ENCODE results near the gene TBX19. TPM values are rescaled to one million over a fixed set of nuclear protein-coding genes. Genes with fewer than 3 reads are reported as not detected.
A peak's percentile ranks its signal among the peaks of the same experiment; 100 is the strongest.

Gene TBX19
- total and polyA plus RNA-seq, 2 experiments from 2014 or later: 0.57 to 1.9 TPM

- Histone ChIP-seq H3K4me1 (ENCODE audit: insufficient read depth) (peaks cover 4% of the 10 kb centered on the region), H3K9me3 (ENCODE audit: low read depth) (no peaks in the 10 kb centered on the region), H3K4me3 (no peak overlapping the region), H3K27me3 (no peaks in the 10 kb centered on the region), H2AFZ (no peak overlapping the region), H3K36me3 (replicated peaks; ENCODE audit: insufficient read depth, low read depth) (no peaks in the 10 kb centered on the region), H3K79me2 (no peaks in the 10 kb centered on the region), H3K27ac (peak overlapping the region; percentile 43), H3K9me2 (replicated peaks; ENCODE audit: insufficient read depth) (no peaks in the 10 kb centered on the region), H3K4me2 (no peak overlapping the region), H4K20me1 (ENCODE audit: insufficient read depth, poor library complexity, severe bottlenecking) (no peaks in the 10 kb centered on the region)
- WGBS (ENCODE audit: low lambda C conversion rate, missing lambda C conversion rate): 83% methylated on average over 2 of the region's 2 CpGs
- DNase-seq (ENCODE audit: low spot score): no peak
- TF ChIP-seq EZH2 (IDR thresholded peaks at IDR 0.05; ENCODE audit: borderline replicate concordance): no peak
- no peak for TF ChIP-seq CTCF (IDR thresholded peaks at IDR 0.05; ENCODE audit: poor library complexity)
- TF ChIP-seq EZH2phosphoT487 (IDR thresholded peaks at IDR 0.05; ENCODE audit: low read depth, severe bottlenecking, unreplicated experiment): no peak
Measured at GRCh38 chr1:168361252-168361651, 80.6 kb downstream of the TBX19 start.

GRCh38 chr1:168362991-168363390, 82.3 kb downstream of the TBX19 start:
- Histone ChIP-seq H2AFZ (no peak overlapping the region), H3K4me3 (no peak overlapping the region), H3K4me1 (ENCODE audit: insufficient read depth) (peaks cover 4% of the 10 kb centered on the region), H3K4me2 (no peak overlapping the region), H3K36me3 (replicated peaks; ENCODE audit: insufficient read depth, low read depth) (no peaks in the 10 kb centered on the region), H3K9me2 (replicated peaks; ENCODE audit: insufficient read depth) (no peaks in the 10 kb centered on the region), H3K27me3 (no peaks in the 10 kb centered on the region), H4K20me1 (ENCODE audit: insufficient read depth, poor library complexity, severe bottlenecking) (no peaks in the 10 kb centered on the region), H3K9me3 (ENCODE audit: low read depth) (no peaks in the 10 kb centered on the region), H3K79me2 (no peaks in the 10 kb centered on the region), H3K27ac (no peak overlapping the region)
- DNase-seq (ENCODE audit: low spot score): no peak
- no peak for TF ChIP-seq EZH2phosphoT487 (IDR thresholded peaks at IDR 0.05; ENCODE audit: low read depth, severe bottlenecking, unreplicated experiment)
- no peak for TF ChIP-seq EZH2 (IDR thresholded peaks at IDR 0.05; ENCODE audit: borderline replicate concordance)
- TF ChIP-seq CTCF (IDR thresholded peaks at IDR 0.05; ENCODE audit: poor library complexity): no peak
- WGBS (ENCODE audit: low lambda C conversion rate, missing lambda C conversion rate): 82% methylated on average over 4 of the region's 4 CpGs

Small RNA genes lying within 50 kb of the gene (small RNA-seq; reads per million reads assigned to genes)
- gene RNU6-1310P: not detected

Other genes with a start within 250 kb of the TBX19 start
- 13.6 and 15.9 TPM in 2 replicates for gene GPR161, start 143.9 kb upstream of the TBX19 start, total RNA-seq
- 19.3 and 22.4 TPM in 2 replicates for gene GPR161, start 143.9 kb upstream of the TBX19 start, polyA plus RNA-seq
- 42.6 and 47.6 TPM in 2 replicates for gene TIPRL, start 101.9 kb upstream of the TBX19 start, total RNA-seq
- 38.1 and 44.2 TPM in 2 replicates for gene TIPRL, start 101.9 kb upstream of the TBX19 start, polyA plus RNA-seq
- 36.9 and 43.1 TPM in 2 replicates for gene SFT2D2, start 54.9 kb upstream of the TBX19 start, total RNA-seq
- gene SFT2D2, start 54.9 kb upstream of the TBX19 start, polyA plus RNA-seq: 31.2 and 31.5 TPM in 2 replicates

All from hepatocyte (in vitro differentiated cells).